Hematopoietic multipotent progenitor cell treated with erythropoietin and hydrocortisone succinate and interleukin-3 and kit ligand, for 17 days (in vitro differentiated cells): ENCODE data around the gene KRT17.
"Not testable (repeated sequence)": the region's sequence is repeated elsewhere in the genome, so short reads cannot be mapped to it uniquely, and the experiment has no call there.

Experiments
- DNase-seq: peaks from one replicate; pipeline ENCODE4 v3.0.0-alpha.2; 2015; ENCODE audit warnings: low spot score

KRT17 gene

DNA sequence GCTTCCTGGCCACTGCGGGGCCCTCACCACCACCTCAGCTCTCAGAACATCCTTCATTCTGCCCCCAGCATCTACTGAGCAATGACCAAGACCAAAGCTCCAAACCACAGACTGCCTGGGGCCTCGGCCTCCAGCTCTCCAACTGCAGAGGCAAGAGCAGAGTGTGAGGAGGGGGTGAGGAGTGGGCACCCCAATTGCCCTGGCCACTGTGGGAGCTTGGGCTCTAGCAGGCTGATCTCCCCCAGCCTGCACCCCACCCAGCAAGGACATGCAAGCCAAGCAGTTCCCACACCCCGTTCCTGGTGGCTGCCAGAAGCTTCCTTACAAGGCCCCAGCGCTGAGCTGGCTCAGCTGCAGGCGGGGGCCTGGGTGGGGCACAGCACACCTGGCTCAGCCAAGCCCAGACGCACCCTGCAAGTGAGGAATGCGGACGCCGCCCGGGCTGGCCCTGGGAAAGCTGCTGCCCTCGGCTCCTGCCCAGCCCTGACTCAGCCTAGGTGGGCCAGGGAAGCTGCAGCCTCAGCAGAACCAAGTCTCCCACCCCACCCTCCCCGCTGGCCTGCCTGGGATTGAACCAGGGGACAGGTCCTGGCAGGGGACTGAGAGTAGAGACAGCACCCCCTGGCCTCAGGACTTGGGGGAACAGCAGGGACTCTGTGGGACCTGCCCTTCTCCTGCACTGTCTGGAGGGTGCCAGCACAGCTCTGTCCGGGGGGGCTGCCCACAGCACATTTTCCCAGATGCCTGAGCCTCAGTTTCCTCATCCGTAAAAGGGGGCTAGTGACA lies 29.7 kb upstream of the KRT17 start:
- no peak for DNase-seq

DNA sequence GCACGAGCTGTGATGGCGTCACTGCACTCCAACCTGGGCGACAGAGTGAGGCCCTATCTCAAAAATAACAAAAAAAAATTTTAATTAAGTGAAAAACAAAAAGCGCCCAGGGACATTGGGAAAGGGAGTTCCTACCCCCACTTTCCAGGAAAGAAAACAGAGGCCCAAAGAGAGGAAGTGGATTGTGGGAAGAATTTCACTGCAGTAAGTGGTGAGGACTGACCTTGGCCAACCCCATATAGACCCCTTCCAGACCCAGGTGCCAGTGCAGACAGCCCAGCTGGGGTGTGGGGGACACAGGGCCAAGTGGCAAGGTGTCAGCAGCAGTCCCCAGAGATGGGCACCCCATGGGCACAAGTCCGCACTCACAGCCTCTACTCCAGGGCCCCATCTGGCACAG lies 29.0 kb upstream of the KRT17 start:
- no peak for DNase-seq

DNA sequence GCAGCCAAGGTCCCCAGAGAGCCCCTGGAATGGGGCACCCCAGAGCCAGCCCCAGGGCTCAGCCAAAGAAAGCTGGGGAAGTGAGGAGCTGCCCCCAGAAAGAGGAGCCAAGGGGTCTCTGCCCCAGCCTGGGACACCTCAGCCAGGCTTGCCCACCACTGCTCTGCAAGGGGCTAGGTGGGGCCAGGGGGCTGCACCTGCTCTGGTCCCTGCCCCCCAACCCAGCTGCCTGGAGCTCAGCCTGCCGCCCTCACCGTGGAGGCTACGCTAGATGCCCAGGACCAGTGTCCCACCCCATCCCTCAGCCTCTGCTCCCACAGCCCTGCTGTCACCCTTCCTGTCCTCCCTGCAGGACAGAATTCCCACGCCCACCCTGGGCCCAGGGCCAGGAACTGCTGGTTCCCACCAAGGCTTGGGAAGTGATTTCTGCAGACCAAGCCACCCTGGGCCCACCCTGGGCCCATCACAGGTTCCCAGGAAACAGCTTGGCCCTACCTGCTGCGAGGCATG lies 28.1 kb upstream of the KRT17 start:
- DNase-seq, result no peak

DNA sequence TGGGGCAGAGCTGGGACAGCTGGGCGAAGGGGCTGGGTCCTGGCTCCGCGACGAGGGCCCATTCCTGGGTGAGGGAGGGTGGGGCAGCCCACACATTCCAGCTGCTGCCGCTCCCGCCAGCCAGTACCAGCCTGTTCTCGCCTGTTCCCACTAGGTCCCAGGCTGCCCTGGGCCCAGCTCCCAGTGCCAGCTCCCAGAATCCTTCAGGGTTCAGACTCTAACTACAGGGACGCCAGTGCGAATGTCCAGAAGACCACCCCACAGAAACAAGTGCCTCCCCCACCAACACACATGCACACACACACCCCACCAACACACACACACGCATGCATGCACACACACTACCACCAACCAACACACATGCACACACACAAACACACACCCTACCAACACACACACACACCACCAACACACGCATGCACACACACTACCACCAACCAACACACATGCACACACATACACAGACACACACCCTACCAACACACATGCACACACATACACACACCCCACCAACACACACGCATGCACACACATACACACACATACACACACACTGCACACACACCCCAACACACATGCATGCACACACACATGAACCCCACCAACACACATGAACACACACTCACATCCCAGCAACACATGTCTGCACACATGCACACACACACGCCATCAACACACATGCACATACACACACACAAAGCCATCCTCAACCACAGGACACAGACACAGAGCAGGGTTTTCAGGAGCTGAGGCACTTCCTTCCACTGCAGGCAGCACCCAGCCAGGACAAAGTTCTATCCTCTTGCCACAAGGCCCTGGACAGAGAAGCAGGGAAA lies 27.5 kb upstream of the KRT17 start:
- no peak for DNase-seq

DNA sequence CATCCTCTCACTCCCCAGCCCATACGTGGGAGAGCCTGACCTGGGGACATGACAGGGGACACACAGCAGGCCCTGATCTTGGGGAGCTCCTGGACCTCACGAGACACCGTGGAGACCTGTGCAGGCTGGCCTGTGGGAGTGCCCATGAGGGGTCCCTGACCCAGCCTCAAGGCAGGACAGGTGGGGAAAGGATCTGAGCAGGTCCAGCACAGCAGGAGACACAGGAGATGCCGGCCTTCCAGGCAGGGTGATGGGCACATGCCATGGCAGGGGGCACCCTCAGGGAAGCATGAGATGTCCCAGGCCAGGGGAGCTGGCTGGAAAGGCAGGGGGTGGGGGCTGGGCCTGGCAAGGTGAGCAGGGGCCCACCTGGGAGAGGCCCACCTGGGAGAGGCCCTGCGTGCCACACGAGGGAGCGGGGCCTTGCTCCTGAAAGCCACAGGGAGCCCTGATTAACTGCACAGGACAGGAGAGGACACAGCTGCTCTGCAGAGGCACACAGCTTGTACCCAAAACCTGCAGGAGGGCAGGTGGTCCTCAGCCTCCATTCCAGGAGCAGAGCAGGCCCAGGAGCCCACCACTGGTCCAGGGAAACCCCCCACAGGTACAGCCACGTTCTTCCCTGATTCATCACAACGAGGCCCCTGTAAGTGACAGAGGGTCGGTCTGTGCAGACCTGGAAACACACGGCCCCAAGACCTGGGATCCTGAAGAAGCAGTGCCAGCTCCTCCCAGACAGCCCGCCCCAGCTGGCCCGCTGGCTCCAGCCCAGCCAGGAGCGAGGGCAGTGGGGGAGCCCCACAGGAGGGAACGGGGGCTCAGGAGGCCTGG lies 26.6 kb upstream of the KRT17 start:
- no peak for DNase-seq

DNA sequence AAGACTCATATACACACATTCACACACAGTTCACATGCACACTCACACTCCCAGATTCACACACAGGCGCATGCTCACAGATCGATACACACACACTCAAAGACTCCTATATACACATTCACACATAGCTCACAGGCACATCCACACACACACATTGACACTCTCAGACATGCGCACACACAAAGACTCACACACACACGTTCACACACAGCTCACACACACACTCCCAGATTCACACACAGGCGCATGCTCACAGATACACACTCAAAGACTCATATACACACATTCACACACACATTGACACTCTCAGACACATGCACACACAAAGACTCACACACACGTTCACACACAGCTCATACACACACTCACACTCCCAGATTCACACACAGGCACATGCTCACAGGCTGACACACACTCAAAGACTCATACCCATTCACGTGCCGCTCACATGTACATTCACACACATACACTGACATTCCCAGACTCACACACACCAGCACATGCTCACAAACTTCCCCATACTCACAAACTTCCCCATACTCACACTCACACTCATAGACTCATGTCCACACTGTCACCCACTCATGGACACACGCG lies 25.6 kb upstream of the KRT17 start:
- DNase-seq, result no peak

DNA sequence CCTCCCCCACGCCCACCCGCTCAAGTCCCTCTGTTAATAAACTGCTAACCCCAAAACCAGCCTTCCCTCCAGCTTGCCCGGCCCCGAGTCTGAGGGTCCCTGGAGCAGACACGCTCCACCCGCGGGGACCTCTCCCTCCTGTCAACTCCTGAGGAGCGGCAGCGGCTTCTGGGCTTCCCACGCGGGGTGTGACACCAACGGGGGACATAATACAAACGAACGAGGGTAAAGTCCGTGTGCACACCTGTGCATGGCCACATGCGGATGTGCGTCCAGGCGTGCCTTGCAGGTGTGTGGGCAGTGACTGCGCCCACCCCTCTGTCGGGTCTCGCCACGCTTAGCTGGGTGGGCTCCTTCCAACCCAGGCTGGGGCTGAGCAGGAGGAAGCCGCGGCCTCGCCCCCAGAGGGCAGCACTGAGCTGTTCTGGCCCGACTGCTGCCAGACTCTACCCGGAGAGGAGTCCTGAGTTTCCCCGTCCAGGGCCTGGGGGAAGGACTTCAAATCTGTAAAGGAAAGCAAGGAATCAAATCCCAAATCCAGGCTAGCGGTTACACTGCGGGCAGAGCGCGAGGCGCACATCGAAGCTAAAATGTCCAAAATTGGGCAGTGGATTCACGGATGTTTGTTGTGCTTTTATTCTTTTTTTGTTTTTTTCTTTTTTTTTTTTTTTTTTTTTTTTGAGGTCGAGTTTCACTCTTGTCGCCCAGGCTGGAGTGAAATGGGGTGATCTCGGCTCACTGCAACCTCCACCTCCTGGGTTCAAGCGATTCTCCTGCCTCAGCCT lies 24.2 kb upstream of the KRT17 start:
- peak; percentile 78 for DNase-seq

DNA sequence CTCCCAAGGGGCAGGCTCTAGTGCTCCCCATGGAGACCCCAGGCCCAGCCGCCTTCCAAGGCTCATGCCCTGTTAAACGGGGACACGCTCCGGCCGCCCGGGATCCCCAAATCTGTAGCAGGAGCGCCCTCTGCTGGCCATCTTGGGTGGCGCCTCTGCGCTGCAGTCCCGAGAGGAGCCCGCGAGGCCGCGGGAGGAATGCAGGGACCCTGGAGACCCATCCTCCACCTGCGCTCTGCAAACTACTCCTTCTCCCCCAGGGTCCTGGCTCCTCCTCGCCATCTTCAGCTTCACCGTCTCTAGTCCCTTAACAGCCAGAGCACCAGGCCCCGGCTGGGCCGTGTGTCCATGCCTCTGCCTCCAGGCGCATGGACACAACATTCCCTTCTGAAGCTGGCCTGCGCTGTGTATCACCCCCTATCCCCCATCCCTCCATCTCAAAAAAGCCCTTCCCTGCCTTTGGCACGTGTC lies 23.6 kb upstream of the KRT17 start:
- DNase-seq, result peak; percentile 86

DNA sequence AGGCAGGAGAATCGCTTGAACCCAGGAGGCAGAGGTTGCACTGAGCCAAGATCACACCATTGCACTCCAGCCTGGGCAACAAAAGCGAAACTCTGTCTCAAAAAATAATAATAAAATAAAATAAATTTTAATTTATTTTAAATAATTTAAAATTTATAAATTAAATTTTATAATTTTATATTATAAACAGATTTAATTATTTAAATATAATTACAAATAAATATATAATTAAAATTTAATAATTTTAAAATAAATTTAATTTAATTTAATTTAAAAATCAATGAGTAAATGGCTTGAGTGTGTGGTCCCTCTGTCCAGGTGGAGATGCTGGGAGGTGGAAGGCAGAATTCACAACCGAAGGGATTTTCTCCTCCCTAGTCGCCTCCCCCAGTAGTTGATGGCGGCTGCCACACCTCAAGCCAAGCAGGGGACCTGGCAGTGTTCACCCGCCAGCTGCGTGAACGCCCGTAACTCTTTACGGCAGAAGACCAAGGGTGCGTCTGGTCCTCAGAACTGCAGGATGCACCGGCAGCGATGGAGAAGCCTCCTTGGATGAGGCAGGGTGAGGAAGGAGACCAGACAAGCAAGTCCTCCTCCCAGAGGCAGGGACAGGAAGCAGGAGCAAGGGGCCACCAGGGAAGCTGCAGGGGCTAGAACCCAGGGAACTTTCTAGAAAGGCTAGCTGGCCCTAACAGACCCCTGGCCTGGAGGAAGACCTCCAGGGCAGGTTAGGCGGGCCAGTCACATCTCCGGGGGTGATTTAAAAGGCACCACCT lies 22.9 kb upstream of the KRT17 start:
- DNase-seq, result no peak

DNA sequence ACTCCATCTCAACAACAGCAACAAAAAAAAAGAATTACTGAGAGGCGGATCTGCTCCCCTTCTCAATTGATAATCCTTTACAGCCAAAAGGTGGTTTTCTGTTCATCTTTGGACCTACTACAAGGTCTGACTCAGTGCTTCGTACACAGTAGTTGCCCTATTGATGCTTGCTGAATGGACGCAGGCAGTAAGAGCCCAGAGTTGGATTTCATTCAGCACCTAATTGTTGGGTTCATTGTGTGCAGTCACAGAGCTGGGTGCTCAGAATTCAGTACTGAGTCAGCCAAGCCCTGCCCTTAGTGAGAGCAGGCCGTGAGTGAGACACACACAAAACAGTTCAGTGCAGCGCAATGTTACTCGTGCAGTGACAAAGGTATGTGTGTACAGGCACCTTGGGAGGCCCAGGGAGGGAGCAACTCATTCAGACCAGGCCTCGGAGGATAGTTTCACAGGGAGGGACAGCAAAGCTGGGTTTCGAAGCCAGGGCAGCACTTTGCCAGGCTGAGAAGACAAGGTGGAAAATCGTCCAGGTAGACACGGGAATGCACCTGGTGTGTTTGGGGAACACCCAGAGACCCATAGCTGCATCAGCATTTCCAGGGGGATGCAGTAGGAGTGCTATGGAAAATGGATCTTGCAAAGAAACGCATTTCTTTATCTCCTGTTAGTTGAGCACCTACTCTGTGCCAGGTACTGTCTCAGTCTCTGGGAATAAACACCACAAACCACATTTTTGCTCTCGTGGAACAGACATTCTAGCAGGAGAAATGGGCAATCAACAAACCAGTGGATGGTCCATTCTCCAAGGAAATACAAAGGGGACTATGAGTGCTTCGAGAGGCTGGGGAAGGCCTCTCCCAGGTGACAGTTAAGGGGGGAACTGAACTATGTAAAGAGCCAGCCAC lies 18.1 kb upstream of the KRT17 start:
- no peak for DNase-seq

DNA sequence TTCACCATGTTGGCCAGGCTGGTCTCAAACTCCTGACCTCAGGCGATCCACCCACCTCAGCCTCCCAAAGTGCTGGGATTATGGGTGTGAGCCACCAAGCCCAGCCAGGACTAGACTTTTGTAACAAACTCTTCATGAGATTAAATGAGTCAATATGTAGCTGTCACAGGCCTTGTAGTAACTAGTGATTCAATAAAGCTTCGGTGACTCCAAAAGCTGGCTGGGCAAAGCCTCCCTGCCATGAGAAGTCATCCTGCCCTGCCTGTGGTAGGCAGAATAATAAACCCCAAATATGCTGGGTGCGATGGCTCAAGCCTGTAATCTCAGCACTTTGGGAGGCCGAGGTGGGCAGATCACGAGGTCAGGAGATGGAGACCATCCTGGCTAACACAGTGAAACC lies 16.2 kb upstream of the KRT17 start:
- not testable (repeated sequence) for DNase-seq

DNA sequence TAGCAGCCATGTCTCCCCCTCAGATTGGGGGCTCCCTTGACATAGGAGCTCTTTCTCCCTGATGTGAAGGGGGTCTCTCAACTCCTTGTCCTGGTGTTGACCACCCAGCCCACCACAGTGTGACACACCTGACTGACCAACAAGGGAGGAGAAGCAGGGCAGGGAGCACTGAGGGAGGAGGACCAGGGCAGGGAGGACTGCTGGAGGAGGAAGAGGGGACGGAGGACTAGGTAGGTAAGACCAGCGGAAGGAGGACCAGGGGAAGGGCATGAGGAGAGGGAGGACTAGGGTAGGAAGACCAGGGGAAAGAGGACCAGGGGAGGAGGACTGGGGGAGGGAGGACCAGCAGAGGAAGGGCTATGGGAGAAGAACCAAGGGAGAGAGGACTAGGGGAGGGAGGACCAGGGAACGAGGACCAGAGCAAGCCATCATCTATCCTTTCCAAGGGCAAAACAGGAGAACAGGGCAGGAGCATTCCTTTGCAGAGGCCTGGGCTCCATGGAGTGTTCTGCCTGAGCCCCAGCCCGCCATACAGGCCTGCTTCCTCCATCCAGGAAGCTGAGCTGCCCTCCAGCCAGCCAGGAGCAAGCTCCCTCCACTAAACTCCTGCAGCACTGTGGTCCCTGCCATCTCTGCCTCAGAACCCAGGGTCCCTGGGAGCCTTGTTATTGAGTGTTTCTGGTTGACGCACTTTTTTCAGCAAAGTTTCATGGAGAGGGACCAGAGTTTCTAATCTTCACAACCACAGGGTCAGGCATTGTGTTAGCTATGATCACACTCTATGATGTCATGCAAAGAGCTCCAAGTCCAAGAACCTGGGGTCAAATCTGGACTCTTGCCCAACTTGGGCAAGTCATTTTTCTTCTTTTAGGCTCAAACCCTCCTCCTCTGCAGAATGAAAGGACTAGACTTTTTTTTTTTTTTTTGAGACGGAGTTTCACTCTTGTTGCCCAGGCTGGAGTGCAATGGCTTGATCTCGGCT lies 15.4 kb upstream of the KRT17 start:
- DNase-seq, result no peak

DNA sequence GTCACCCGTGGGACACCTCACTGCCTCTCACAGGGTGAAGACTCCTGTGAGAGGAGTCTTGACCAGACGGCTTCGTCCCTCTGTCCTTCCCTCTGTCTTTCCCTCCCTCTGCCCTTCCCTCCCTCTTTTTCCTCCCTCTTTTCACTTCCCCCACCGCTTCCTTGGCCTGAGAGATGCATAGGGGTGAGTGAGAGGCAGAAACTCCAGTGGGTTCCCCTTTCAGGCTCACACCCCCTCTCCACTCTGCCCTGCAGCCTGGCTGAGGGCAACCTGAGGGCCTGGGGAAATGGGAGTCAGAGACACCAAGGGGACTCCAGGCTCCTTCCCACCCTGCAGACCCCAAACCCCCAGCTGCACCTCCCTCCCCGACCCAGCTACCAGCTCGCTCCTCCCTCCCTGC lies 14.6 kb upstream of the KRT17 start:
- no peak for DNase-seq

DNA sequence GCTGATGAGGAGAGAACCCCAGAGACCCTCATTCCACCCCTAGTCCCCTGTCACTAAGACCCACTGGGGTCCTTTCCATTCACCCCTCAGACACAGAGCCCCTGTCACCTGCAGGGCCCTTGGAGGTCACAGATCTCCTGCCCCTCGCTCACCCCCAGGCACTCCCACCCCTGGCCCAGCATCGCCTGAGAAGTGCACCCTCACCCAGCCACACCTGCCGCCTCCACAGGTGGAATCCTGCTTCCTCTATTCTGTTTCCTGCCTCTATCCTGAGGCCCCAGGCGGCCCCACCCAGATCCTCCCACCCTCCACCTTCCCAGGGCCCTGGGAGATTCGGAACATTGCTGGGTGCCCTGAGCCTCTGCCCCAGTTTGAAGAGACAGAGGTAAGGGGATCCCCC lies 13.8 kb upstream of the KRT17 start:
- no peak for DNase-seq

DNA sequence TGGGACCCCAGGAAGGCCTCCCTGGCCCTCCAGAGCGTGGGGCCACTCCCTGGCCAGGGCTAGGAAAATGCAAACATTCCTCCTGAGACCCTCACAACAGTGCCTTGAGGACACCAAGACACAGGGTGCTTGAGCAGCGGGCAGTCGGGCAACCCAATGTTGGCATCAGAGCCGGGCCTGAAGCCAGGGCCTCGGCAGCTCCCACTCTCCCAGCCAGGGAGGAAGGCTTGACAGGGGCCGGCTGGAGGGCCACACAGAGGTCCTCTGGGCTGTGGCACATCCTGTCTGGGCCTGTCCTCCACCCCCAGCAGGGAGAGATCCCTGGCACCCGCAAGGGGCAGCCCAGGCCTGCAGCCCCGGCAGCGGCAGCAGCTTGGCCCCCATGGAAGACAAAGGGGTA lies 12.3 kb upstream of the KRT17 start:
- DNase-seq, result no peak

DNA sequence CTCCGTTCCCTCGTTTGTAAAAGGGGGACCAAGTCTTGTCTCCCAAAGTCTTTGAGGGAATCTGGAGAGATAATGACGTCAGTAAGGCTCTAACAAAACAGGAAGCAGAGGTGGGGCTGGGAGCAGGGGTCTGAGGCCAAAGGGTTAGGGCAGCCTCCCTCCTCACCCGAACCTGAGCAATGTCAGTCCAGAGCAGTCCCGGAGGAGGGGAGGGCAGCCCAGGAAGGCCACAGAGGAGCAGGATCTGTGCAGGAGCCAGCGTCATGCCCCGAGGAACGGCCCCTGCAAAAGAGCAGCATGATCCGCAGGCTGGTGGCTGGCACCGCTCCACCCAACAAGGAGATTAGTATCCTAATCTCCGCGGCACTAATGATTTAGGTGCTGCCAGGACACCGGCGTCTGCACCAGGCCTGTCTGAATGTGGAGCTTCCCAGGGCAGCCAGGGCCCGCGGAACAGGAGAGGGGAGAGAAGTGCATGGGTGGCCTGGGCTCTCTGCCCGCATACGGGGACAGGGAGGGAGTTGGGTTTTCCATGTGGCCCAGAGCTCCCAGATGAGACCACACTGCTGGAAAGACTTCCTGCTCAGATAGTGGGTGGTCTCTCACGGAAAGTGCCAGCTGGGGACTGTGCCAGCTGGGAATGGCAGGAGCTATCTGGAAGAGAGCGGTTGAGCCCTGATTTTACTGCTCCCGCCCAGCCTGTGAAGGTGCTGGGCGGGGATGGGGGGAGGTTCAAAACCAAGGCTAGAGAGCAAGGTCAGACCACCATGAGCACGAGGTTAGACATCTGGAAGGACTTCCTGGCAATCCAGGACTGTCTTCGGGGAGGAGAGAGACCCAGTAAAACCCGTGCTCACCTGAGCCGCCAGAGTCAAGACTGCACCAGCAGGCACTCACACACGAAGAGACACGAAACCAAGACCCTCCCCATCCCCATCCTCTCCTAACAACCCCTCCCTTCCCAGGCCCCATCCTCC lies 11.0 kb upstream of the KRT17 start:
- DNase-seq, result no peak

DNA sequence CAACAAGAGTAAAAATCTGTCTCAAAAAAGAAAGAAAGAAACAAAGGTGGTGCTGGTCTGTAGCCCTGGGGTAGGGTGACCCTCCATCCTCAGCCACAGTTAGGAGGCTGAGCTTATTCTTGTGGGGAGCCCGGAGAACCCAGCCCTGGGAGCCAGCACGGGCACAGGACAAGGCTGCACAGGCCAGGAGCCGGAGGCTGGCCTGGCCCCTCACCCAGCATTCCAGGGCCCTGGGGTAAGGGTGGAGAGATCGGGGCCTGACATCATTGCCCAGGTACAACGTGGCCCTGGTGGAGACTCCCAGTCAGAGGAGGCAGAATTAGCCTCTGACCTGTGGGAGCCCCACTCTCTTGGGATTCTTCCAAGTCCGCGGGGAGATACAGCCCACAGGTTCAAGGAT lies 10.3 kb upstream of the KRT17 start:
- no peak for DNase-seq
